Ovary (tissue), 3 donors: ENCODE measurements around the gene TAB2.

Experiments used
- CTCF ChIP-seq, 3 donors: fragments of 450-650 bp in 2 of 3; fragments of 200-600 bp in 1 of 3; IDR thresholded peaks; one replicate each; pipeline versions ENCODE4 v1.5.1 to v1.8.0; 2016 to 2022; ENCODE audit warnings: antibody characterized with exemption in 3 of 3, mild to moderate bottlenecking in 1 of 3
- EP300 ChIP-seq: sonication (generic); formaldehyde crosslinking; IDR thresholded peaks from one replicate; pipeline ENCODE4 v1.6.1; 2017; ENCODE audit warnings: antibody characterized with exemption
- POLR2A ChIP-seq: fragments of 450-650 bp; IDR thresholded peaks from one replicate; pipeline ENCODE4 v1.6.1; 2017; ENCODE audit warnings: antibody characterized with exemption, mild to moderate bottlenecking, moderate library complexity
- donor health status: DM: no; HTN: no; CAD: no.

DNA sequence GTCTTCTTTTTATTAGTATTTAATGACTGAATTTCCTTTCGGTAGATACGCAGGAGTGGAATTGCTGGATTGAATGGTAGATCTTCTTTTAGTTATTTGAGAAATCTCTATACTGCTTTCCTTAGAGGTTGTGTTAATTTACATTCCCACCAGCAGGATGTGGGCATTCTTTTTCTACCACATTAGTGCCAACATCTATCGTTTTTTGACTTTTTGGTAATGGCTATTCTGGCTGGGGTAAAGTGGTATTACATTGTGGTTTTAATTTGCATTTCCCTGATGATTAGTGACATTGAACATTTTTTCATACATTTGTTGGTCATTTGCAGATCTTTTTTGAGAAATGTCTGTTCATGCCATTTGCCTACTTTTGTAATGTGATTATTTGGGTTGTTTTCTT is 119.7 kb downstream of the TAB2 start:
- TF ChIP-seq CTCF (IDR thresholded peaks at IDR 0.05) (no peak), EP300 (no peak), POLR2A (no peak)
